ENCODE data around the gene GRK6. TPM values are rescaled to one million over a fixed set of nuclear protein-coding genes. Genes with fewer than 3 reads are reported as not detected.

The GRK6 gene
- total RNA-seq, 4 donors from 2014 or later: 19.4 to 26.4 (median 23.2) TPM

GRCh38 chr5:177462021-177462670 lies 35.7 kb downstream of the GRK6 start:
- peaks cover 0 to 6% (median 0%) of the 10 kb centered on the region in 4 donors for H3K9me3 ChIP-seq
- DNase-seq (ENCODE audit: low spot score in 2 of 2): no peak
- peaks cover 0 to 8% (median under 1%) of the 10 kb centered on the region in 4 donors for H3K4me1 ChIP-seq
- peak overlapping the region in 2 of 4 donors; percentile 18 to 28 for H3K27ac ChIP-seq
- 80 to 81% methylated on average over 24 to 27 of the region's 27 CpGs for WGBS, 2 donors
- H3K27me3 ChIP-seq: no peaks in the 10 kb centered on the region
- no peak overlapping the region for H3K4me3 ChIP-seq
- TF ChIP-seq POLR2A (IDR thresholded peaks at IDR 0.05) (no peak), CTCF (IDR thresholded peaks at IDR 0.05) (no peak), EP300 (IDR thresholded peaks at IDR 0.05) (no peak)
- H3K36me3 ChIP-seq: peaks cover 0 to 87% (median 4%) of the 10 kb centered on the region in 3 donors

- H3K27ac ChIP-seq: no peak overlapping the region
- no peaks in the 10 kb centered on the region for H3K27me3 ChIP-seq
- peaks cover 0 to 20% (median 6%) of the 10 kb centered on the region in 4 donors for H3K4me1 ChIP-seq
- H3K36me3 ChIP-seq: peaks cover 0 to 77% (median 4%) of the 10 kb centered on the region in 3 donors
- TF ChIP-seq POLR2A (IDR thresholded peaks at IDR 0.05): no peak
- no peak for TF ChIP-seq EP300 (IDR thresholded peaks at IDR 0.05)
- TF ChIP-seq CTCF (IDR thresholded peaks at IDR 0.05): no peak
- no peak overlapping the region for H3K4me3 ChIP-seq
- H3K9me3 ChIP-seq: peaks cover 0 to 6% (median 0%) of the 10 kb centered on the region in 4 donors
- 87 to 99% methylated on average over 11 of the region's 11 CpGs for WGBS, 2 donors
- DNase-seq (ENCODE audit: low spot score in 2 of 2): no peak
Measured at GRCh38 chr5:177465044-177465443, 38.6 kb downstream of the GRK6 start.

- Histone ChIP-seq H3K36me3 (peaks cover 0 to 63% (median 4%) of the 10 kb centered on the region in 3 donors), H3K4me3 (no peak overlapping the region), H3K4me1 (peaks cover 0 to 39% (median 14%) of the 10 kb centered on the region in 4 donors), H3K27ac (no peak overlapping the region), H3K27me3 (no peaks in the 10 kb centered on the region), H3K9me3 (peaks cover 0 to 6% (median 0%) of the 10 kb centered on the region in 4 donors)
- DNase-seq (ENCODE audit: low spot score in 2 of 2): no peak
- 91 to 97% methylated on average over 25 of the region's 25 CpGs for WGBS, 2 donors
- no peak for TF ChIP-seq POLR2A (IDR thresholded peaks at IDR 0.05)
Measured at GRCh38 chr5:177466861-177467260, 40.4 kb downstream of the GRK6 start.

DNA sequence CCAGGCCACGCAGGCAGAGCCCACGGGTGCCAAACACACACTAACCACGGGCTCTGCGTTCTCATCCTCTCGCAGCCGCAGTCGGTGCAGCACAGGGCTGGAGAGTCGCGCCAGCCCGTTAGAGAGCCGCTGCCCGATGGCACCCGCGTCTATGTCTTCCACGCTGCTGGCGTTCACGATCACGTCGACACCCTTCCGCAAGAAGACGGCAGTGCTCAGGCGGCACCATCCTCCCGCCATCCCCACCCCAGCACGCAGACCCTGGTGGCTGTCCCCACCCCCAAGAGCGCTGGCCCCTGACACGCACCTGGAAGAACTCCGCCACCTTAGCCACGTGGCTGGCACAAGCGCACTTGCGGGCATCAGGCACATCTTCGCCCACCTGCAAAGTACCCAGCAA lies 41.0 kb downstream of the GRK6 start:
- H3K4me1 ChIP-seq: peaks cover 0 to 40% (median 20%) of the 10 kb centered on the region in 4 donors
- WGBS, 2 donors: 95 to 96% methylated on average over 30 of the region's 31 CpGs
- no peak overlapping the region for H3K4me3 ChIP-seq
- H3K27me3 ChIP-seq: no peaks in the 10 kb centered on the region
- H3K36me3 ChIP-seq: peaks cover 0 to 57% (median 4%) of the 10 kb centered on the region in 3 donors
- TF ChIP-seq CTCF (IDR thresholded peaks at IDR 0.05) (no peak), POLR2A (IDR thresholded peaks at IDR 0.05) (no peak), EP300 (IDR thresholded peaks at IDR 0.05) (no peak)
- peaks cover 0 to 6% (median 0%) of the 10 kb centered on the region in 4 donors for H3K9me3 ChIP-seq
- no peak for DNase-seq (ENCODE audit: low spot score in 2 of 2)
- no peak overlapping the region for H3K27ac ChIP-seq

DNA sequence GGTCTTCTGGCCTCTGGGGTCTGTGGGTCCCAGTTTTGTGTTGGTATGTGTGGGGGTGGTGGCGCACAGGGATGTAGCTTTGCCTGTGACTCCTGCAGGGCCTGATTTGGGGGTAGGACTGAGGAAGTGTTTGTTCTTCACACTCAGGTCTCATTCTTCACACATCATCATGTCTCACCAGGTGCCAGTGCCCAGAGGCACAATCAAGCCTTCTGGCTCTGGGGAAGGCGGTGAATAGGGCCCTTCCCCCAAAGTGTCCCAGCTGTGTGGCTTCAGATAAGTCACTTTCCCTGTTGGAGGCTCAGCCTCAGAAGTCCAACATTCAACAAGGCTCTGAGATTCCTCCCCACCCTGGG lies 41.8 kb downstream of the GRK6 start:
- TF ChIP-seq EP300 (IDR thresholded peaks at IDR 0.05): no peak
- TF ChIP-seq POLR2A (IDR thresholded peaks at IDR 0.05): no peak
- TF ChIP-seq CTCF (IDR thresholded peaks at IDR 0.05): no peak
- DNase-seq (ENCODE audit: low spot score in 2 of 2): no peak
- Histone ChIP-seq H3K36me3 (peaks cover 0 to 50% (median 4%) of the 10 kb centered on the region in 3 donors), H3K27me3 (no peaks in the 10 kb centered on the region), H3K27ac (peak overlapping the region in 1 of 4 donors; percentile 97), H3K4me3 (no peak overlapping the region), H3K4me1 (peaks cover 0 to 44% (median 23%) of the 10 kb centered on the region in 4 donors), H3K9me3 (peaks cover 0 to 6% (median 0%) of the 10 kb centered on the region in 4 donors)
- WGBS, 2 donors: 85 to 94% methylated on average over 2 of the region's 2 CpGs

Measured in tibial nerve (tissue), 4 donors.